SU-DHL-6 (cell line): ENCODE results near the gene DBNDD1.

Experiments
- H2AFZ ChIP-seq: fragments of 200-600 bp; sonication (generic); 2 replicates; pipeline ENCODE4 v1.6.1; 2014; ENCODE audit warnings: low read depth, mild to moderate bottlenecking, moderate library complexity, mixed read lengths, antibody characterized with exemption, low read length; ENCODE audit not compliant: severe bottlenecking
- H3F3A ChIP-seq: fragments of 200-600 bp; shearing (Covaris generic); 2 replicates; pipeline ENCODE4 v1.6.0; 2016; ENCODE audit warnings: antibody characterized with exemption, mild to moderate bottlenecking; ENCODE audit not compliant: insufficient read depth
- H3K27ac ChIP-seq: fragments of 200-600 bp; sonication (generic); 2 replicates; pipeline ENCODE4 v1.5.1; 2016; ENCODE audit warnings: low read depth, mild to moderate bottlenecking, low read length, moderate library complexity, mixed read lengths
- H3K27me3 ChIP-seq: fragments of 200-600 bp; sonication (generic), shearing (Covaris generic); 2 replicates; pipeline ENCODE4 v1.6.0; 2014; ENCODE audit warnings: mild to moderate bottlenecking, low read length
- H3K36me3 ChIP-seq: fragments of 200-600 bp; sonication (generic); 2 replicates; pipeline ENCODE4 v1.6.1; 2014; ENCODE audit warnings: mild to moderate bottlenecking, low read length, mixed read lengths
- H3K4me2 ChIP-seq: fragments of 300-600, 200-600 bp; shearing (Covaris generic), sonication (generic); 2 replicates; pipeline ENCODE4 v1.6.0; 2014; ENCODE audit warnings: low read length, low read depth, mild to moderate bottlenecking; ENCODE audit not compliant: poor library complexity, severe bottlenecking
- H3K4me3 ChIP-seq: fragments of 200-600 bp; sonication (generic); 2 replicates; pipeline ENCODE4 v1.5.1; 2014; ENCODE audit warnings: antibody characterized with exemption, low read length, mild to moderate bottlenecking, mixed read lengths; ENCODE audit not compliant: insufficient read depth, poor library complexity, severe bottlenecking
- H3K79me2 ChIP-seq: fragments of 200-600 bp; sonication (generic); 2 replicates; pipeline ENCODE4 v1.6.1; 2014; ENCODE audit warnings: mild to moderate bottlenecking, low read length, moderate library complexity; ENCODE audit not compliant: insufficient read depth
- H3K9ac ChIP-seq: fragments of 200-600 bp; sonication (generic); 2 replicates; pipeline ENCODE4 v1.7.0; 2014; ENCODE audit warnings: mild to moderate bottlenecking, low read length
- H3K9me2 ChIP-seq: fragments of 200-600 bp; sonication (generic); replicated peaks from 2 replicates; pipeline ENCODE4 v1.6.1; 2014; ENCODE audit warnings: low read length; ENCODE audit not compliant: insufficient read depth
- H3K9me3 ChIP-seq: fragments of 200-600 bp; sonication (generic); 2 replicates; pipeline ENCODE4 v1.6.1; 2014; ENCODE audit warnings: low read length, mixed read lengths; ENCODE audit not compliant: insufficient read depth
- H4K20me1 ChIP-seq: fragments of 200-600 bp; sonication (generic); 2 replicates; pipeline ENCODE4 v1.6.1; 2014; ENCODE audit warnings: low read depth, mild to moderate bottlenecking, antibody characterized with exemption, low read length, moderate library complexity, mixed read lengths
- CTCF ChIP-seq: fragments of 200-600 bp; sonication (generic); IDR thresholded peaks from one replicate; pipeline ENCODE4 v1.5.1; 2017; ENCODE audit warnings: antibody characterized with exemption, mild to moderate bottlenecking, low read length, moderate library complexity; ENCODE audit not compliant: insufficient read depth, poor library complexity, severe bottlenecking
- EZH2phosphoT487 ChIP-seq: fragments of 200-600 bp; sonication (generic), shearing (Covaris generic); conservative IDR thresholded peaks from 2 replicates; pipeline ENCODE4 v1.6.1; 2018; ENCODE audit warnings: mild to moderate bottlenecking, antibody characterized with exemption, low read length, moderate library complexity, mixed read lengths

Gene DBNDD1

GRCh38 chr16:90043526-90043925 lies 24.3 kb upstream of the DBNDD1 start:
- no peaks in the 10 kb centered on the region for H3K79me2 ChIP-seq
- no peaks in the 10 kb centered on the region for H4K20me1 ChIP-seq
- H3K36me3 ChIP-seq: no peaks in the 10 kb centered on the region
- H3K9me3 ChIP-seq: no peaks in the 10 kb centered on the region
- H3K9me2 ChIP-seq: no peaks in the 10 kb centered on the region
- 0 out of 2 replicates have a peak, but pooled peaks cover 3% of the 10 kb centered on the region for H3F3A ChIP-seq
- no peak overlapping the region for H3K4me2 ChIP-seq
- H3K27me3 ChIP-seq: no peaks in the 10 kb centered on the region
- TF ChIP-seq EZH2phosphoT487 (no peak), CTCF (no peak)
- no peak overlapping the region for H2AFZ ChIP-seq
- no peak overlapping the region for H3K4me3 ChIP-seq
- H3K9ac ChIP-seq: no peak overlapping the region
- H3K27ac ChIP-seq: no peak overlapping the region

GRCh38 chr16:90042946-90043514 lies 23.8 kb upstream of the DBNDD1 start:
- no peaks in the 10 kb centered on the region for H4K20me1 ChIP-seq

GRCh38 chr16:90041896-90042473 lies 22.7 kb upstream of the DBNDD1 start:
- Histone ChIP-seq H4K20me1 (no peaks in the 10 kb centered on the region), H2AFZ (no peak overlapping the region), H3K9me2 (no peaks in the 10 kb centered on the region), H3K9me3 (no peaks in the 10 kb centered on the region), H3K4me3 (no peak overlapping the region), H3F3A (no peaks in the 10 kb centered on the region), H3K36me3 (no peaks in the 10 kb centered on the region), H3K27ac (no peak overlapping the region), H3K9ac (no peak overlapping the region), H3K79me2 (no peaks in the 10 kb centered on the region), H3K4me2 (no peak overlapping the region), H3K27me3 (no peaks in the 10 kb centered on the region)
- TF ChIP-seq CTCF (no peak), EZH2phosphoT487 (no peak)

More at GRCh38 chr16:90042946-90043514, 23.8 kb upstream of the DBNDD1 start:
- Histone ChIP-seq H3K9ac (no peak overlapping the region), H3K9me2 (no peaks in the 10 kb centered on the region), H3F3A (no peaks in the 10 kb centered on the region), H3K4me2 (no peak overlapping the region), H3K27me3 (no peaks in the 10 kb centered on the region), H2AFZ (no peak overlapping the region), H3K27ac (no peak overlapping the region), H3K9me3 (no peaks in the 10 kb centered on the region), H3K36me3 (no peaks in the 10 kb centered on the region), H3K4me3 (no peak overlapping the region), H3K79me2 (no peaks in the 10 kb centered on the region)
- no peak for TF ChIP-seq CTCF
